Lung microvascular endothelial cell (primary cell): ENCODE data around the gene SCAMP5. TPM values are rescaled to one million over a fixed set of nuclear protein-coding genes. Genes with fewer than 3 reads are reported as not detected.

Experiments used
- DNase-seq, 2 donors: peaks; one replicate each; pipeline versions ENCODE4 v3.0.0 to v3.0.0-alpha.2; 2010; ENCODE audit warnings: low read depth in 2 of 2
- total RNA-seq: library from RNA; depleted of rRNA; stranded (reverse); fragments of >200 nt; gene quantifications from 2 replicates; pipeline ENCODE4 v1.2.1, GENCODE V29; 2014

SCAMP5 gene, protein sequence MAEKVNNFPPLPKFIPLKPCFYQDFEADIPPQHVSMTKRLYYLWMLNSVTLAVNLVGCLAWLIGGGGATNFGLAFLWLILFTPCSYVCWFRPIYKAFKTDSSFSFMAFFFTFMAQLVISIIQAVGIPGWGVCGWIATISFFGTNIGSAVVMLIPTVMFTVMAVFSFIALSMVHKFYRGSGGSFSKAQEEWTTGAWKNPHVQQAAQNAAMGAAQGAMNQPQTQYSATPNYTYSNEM
- 5.6 and 6.1 TPM in 2 replicates for total RNA-seq

DNA sequence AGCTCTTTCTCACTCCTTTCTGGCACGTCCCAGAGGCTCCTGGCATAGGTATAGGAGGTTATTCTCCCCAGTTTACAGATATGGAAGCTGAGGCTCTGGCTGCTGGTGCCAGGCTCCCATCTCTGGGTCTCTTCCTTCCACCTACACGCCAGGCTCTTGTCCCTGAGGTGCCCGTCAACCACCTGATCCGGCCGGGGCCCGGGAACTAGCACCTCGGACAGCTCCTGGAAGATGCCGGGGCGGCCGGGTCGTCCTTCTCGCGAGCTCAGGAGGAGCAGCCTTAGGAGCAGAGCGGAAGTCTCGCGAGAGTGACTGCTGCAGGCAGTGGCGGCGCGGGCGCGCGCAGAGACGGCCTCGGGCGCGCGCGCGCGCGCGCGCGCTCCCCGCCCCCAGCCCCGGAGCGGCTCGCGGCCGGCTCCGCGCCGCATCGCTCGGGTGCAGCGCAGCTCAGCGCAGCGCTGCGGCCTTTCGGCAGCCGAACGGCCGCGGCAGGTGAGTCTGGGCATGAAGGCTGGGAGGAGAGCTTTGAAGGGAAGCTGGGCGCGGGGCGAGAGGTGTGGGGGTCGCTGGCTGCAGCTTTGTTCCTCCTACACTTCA, at the start of gene SCAMP5:
Gene SCAMP5, plus strand, starts transcription at position 382 of the 597 bp plus-strand sequence. CDS start 16,277 bp downstream, outside the sequence.
- peak; percentile 92 to 95 for DNase-seq

DNA sequence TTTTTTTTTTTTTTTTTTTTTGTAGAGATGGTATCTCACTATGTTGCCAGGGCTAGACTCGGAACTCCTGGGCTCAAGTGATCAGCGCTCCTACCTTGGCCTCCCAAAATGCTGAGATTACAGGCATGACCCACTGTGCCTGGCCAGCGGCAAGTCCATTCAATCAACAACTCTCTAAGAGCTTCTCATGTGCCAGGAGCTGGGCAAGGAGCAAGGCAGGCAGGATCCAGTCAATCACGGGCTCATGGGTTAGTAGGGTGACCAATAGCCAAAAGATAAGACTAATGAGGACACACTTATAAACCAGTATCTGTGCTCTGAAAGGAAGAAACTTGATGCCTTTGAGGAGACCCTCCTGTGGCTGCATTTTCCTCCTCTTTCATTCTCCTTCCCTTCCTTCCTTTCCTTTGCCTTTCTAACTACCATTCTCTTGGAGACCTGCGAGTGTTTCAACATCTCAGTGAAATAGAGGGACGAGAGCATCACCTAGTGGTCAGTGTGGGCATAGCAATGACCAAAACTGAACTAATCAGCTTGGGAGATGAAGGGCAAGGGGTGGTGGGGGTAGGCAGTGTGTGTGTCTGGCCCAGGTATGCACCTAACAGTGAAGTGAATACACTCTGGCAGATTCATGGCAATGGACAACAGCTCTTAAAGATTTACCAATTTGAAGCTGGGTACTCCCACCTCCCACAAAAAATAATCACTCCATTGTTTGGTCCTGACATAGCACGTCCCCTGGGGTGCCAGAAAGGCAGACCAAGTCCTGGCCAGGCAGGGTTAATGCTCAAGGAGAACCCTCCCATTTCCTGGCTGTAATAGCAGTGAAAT, 45.1 kb upstream of the SCAMP5 start:
- peak; percentile 74 to 83 for DNase-seq

DNA sequence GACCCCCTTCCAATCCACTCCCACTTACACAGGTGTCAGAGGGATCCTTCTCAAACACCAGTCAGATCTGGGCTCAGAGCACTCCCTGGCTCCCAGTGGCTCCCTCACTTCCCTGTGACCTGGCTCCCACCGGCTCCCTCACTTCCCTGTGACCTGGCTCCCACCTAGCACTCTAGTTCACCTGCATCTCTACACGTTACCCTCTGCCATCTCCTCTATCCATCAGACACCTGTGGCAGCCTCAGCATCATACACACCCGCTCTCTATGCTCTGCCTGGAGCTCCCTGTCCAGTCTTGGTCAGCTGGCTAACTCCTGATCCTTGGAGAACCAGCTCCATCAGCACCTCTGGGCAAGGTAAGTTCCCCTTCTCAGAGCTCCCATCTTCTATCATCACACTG, 44.4 kb upstream of the SCAMP5 start:
- DNase-seq, result no peak

DNA sequence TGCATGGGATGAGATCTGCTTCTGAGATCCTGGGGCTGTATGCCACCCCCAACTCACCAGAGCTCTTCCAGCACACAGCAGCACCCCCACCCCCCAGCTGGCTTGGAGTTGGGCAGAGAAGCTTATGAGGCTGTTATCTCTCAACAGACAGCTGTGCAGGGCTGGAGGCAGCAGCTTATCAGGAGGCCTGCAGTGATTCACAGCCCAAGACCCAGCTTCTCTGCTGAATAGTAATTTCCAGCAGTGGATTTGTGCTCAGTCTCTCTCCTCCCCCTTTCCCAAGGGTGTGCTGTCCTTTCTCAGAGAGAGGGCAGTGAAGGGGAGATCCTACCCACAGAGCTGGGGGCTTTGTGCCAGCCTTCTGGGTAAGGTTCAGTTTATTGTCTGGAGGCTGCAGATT, 40.8 kb upstream of the SCAMP5 start:
- peak; percentile 30 to 43 for DNase-seq

DNA sequence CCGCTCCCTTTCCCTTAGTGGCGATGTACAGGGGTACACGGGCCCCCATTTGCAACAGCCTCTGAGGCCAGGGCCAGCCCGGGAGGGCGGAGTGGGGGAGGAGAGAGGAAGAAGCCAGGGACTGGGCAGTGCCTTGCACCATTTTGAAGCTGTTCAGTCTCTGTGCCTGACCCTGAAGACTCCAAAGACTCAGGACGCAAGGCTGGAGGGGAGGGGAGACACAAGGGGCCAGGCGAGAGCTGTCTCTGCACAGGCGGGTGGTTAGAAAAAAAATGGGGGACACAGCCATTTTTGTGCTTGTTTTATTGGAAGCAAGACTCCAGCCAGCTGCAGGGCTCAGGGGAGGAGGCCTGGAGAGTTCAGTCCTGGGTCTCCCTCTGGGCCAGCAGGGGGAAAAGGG, 40.3 kb upstream of the SCAMP5 start:
- DNase-seq, result no peak

DNA sequence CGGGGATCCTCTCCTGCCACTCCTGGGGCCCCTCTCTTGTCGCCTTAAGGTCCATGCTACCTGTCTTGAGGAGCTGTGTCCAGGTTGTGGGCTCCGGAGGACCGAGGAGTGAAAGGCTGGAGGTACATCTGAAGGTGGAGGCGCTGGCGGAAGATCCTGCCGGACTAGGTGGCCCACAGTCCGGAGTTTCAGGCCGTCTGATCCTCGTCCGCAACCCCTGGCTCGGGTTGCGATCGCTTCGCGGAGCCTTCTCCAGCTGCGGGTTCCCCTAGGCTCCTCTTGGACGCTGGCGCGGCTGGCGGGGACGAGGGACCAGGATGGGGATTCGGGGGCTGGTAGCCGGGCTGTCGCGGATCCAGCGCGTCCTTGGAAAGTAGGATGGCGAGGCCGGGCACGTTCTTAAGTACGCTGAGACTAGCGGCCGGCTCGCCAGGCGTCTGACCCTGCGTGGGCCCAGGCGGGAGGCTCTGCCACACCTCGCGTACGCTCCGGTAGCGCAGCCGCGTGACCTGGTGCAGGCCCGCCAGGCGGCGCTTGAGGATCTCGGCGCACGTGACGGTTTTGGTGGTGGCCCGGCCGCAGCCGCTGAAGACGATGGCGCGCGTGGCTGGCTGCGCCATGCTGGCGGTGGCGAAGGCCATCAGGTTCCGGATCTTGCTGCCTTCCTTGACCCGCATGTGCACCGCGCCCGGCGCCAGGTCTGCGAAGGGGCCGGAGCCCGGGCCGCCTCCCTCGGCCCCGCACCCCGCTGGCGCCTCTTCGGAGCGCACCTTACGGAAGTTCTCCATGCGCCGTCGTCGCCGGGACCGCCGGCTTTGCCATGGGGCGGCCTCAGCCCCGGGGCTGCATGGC, 39.3 kb upstream of the SCAMP5 start:
- DNase-seq, result peak; percentile 81 to 91

DNA sequence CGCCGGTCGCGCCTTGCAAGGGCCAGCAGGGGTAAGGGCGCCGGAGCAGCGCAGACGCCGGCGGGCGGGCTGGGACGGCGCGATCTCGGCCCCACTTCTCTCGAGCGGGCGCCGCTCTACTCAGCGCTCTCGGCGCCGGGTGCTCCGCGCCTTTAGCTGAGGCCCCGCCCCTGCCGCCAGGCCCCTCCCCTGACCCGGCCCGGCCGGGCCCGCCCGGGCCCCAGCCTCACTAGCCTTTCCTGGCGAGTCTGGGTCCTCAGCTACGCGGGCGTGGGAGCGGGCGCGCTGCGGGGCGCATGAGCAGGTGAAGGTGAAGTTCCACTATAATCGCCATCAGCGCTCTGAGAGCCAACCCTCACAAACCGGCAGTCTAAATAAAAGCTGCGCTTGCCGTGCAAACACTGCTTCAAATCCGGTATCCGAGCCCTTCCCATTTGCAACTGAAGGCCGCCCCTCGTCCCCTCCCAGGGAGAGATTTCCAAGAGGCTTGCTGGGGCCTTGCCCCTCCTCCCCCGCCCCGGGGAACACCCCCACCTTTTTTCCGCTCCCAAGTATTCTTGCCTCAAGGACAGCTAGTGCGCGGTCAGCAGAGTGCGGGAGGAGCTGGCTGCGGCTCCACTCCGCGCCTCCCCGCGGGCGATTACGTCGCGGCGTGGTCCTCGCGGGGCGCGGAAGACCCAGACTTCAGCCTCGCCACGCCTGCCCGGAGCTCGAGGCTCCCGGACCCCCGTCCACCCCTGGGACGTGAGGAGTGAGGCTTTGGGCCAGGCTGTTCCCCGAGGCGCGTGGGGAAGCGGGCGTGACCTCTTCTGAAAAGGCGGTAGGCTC, 38.5 kb upstream of the SCAMP5 start, which contains the start of gene RPP25:
Gene RPP25, minus strand, starts transcription at position 125 of the 828 bp plus-strand sequence. CDS start 189 bp downstream, outside the sequence.
- DNase-seq, result peak; percentile 75 to 82

DNA sequence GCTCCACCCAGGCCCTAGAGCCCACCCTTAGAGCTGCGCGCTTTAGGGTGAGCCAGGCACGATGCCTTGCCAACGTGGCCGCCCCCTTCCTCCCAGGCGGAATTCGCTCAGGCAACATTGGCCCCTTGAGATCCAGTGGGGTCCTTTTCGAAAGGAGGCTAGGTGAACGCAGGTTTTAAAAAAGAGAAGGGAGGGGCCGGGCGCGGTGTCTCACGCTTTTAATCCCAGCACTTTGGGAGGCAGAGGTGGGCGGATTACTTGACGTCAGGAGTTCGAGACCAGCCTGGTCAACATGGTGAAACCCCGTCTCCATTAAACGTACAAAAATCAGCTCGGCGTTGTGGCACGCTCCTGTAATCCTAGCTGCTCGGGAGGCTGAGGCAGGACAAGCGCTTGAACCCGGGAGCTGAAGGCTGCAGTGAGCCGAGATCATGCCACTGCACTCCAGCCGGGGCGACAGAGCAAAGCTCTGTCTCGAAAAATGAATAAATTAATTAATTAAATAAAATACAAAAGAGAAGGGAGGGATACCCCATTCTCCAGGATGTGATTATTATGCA, 37.8 kb upstream of the SCAMP5 start:
- peak in 1 of 2 donors; percentile 26 for DNase-seq

DNA sequence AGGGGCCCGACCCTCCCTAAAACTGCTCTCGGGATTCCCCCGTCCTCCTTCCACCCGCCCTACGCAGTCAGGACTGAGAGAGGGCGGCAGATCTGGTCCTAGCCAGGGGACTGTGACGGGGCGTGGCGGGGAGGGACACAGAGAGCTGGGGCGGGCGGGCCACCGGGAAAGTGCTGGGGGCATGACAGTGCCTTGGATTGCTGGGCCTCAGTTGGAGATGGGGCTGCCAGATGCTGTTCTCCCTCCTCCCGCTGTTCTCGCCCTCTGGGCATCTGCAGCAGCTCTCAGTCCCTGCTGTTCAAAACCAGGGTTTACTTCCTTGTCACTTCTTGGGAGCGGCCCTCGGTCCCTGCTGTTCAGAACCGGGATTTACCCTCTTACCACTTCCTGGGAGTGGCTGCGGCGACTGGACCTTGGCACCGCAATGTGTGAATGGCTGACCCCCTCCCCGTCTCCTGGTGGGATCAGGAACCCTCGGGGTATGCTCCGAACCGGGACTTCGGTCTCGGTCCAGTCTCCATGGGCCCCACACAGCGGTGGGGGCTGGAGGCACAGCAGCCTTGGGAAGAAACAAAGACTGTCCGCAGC, 36.9 kb upstream of the SCAMP5 start:
- DNase-seq, result peak; percentile 35 to 55

DNA sequence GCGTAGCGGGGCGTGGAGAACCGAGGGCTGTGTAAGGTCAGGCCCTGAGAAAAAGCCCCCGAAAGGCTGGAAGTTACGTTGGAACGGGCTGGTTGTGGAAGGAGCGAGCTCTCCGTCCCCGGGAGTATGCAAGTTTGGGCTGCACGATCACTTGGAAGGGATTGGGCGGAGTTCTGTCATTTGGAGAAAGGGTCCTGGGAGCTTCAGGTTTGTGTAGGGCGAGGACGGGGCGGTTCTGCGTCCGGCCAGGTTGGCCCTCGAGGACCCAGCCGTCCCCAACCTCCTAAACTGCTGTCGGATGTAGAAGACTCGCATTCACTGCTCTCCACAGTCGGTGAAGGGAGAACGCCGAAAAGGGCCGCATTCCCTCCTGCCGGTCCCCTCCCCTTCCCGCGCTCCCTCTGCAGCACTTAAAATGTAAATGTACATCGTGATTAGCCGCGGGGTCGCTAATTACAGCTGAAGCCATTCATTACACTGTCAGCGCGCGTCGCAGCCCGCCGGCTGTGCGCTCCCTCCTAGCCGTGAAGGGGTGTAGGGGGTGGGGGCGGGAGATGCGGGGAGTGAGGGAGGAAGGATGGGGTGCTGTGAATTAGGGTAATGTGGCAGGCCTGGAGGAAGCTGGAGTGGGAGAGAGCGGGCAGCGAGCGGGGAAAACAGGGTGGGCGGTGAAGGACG, 36.3 kb upstream of the SCAMP5 start:
- no peak for DNase-seq

DNA sequence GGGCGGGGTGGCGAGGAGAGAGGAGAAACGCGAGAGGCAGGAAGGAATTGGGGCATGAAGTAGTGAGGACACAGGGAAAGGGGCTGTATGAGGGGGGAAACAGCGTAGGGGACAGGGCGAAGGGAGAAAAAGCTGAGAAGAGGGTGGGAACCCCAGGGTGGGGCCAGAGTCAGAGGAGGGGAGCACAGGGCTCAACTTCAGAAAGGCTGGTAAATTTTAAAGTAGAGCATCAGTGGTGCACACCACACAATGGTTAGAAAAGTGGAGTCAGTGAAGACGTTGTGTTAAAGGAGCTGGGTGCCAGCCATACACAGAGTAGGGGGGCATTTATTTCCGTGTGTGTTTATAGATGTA, 35.8 kb upstream of the SCAMP5 start:
- DNase-seq, result no peak

DNA sequence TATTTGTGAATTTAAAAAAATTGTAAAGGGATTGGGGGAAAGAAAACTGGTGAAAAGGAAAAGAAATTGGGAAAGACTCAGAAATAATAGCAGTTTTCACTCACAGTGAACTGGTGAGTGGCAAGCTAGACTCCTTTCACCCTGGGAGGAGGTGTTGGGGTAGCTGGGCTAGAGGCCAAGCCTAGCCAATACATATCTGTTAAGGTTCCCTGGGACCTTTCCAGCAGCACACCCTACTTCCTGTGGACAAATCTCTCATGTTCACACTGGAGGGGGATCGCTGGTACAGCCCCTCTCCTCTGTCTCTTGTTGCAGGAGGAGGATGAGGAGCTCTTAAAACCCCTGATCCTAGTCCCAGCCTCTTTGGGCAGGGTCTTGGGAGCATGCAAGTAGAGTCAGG, 35.1 kb upstream of the SCAMP5 start:
- no peak for DNase-seq

DNA sequence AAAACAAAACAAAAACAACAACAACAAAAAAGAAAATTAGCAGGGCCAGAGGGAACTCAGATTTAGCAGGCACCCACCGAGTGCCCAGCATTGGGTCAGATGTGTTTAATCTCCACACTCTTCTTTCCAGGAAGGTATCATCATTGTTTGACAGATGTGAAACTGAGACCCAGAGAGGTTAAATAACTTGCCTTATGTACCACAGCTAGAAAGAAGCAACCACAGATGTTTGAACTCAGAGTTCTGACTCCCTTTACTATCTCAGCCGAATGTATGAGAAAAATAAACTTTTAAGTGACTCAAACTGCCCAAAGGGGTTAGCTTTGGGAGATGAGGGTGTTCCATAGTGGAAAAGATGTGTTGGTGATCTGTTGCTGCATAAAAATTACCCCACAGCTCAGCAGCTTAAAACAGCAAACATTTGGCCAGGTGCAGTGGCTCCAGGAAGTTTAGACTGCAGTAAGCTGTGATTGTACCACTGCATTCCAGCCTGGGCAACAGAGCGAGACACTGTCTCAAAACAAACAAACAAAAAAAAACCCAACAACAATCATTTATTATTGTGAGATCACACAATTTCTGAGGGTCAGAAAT, 34.3 kb upstream of the SCAMP5 start:
- DNase-seq, result peak; percentile 39 to 89

DNA sequence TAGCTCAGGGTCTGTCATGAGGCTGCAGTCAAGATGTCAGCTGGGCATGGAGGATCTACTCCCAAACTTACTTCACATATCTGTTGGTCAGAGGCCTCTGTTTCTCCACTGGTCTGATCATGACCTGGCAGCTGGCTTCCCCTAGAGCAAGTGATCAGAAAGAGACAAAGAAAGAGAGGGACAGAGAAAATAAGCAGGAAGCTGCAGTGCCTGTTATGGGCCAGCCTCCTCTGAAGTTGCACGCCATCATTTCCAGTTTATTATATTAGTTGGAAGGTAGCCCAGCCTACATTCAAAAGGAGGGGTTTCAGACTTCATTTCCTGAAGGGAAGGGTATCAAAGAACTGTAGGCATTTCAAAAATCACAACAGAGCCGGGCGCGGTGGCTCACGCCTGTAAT, 33.7 kb upstream of the SCAMP5 start:
- peak; percentile 67 to 91 for DNase-seq

DNA sequence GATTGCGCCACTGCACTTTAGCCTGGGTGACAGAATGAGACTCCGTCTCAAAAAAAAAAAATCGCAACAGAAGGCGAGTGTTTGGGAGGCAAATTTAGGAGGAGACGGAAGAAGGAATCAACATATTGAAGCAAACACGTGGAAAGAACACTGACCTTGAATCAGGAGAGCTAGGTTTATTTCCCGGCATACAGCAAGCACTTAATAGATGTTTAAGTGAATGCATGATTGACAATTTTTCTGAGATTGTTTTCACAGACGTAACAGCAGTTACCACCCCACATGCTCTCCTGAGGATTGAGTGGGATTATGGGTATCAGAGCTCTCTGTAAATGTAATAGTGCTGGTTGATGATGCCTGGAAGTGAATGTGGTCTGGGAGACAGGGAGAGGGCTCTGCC, 33.1 kb upstream of the SCAMP5 start:
- DNase-seq, result no peak

DNA sequence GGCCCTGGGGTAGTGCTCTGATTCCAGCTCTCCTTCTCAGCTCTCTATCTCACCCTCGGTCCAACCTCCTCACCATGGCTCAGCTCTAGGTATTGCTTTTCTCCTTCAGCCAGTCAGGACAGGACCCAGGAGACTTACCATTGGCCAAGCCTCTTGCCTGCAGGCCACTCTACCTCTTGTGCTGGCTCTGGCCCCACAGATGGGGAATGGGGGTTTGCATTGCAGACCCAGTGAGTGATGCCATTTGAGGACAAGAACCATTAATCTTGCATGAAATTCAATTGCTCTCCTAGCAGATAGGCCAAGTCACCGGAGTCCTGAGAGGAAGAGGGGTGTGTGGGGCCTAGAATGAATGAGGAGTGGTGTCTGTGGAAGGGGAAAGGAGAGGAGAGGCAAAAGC, 32.7 kb upstream of the SCAMP5 start:
- DNase-seq, result no peak

DNA sequence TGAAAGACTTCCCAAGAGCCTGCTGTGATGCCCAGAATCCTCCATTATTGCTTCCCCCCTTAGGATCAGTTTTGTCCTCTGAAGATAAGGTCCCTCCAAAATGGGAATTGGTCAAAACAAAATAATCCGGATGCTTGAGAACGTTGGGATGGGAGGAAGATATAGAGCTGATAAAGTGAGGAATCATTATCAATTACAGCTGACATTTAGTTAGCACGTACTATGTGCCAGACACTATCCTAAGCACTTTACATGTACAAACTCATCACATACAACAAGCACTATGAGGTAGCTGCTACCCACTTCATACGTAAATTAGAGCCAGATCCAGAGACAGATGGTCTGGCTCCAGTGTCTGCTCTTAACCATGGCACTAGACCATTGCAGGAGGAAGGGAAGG, 32.1 kb upstream of the SCAMP5 start:
- no peak for DNase-seq

DNA sequence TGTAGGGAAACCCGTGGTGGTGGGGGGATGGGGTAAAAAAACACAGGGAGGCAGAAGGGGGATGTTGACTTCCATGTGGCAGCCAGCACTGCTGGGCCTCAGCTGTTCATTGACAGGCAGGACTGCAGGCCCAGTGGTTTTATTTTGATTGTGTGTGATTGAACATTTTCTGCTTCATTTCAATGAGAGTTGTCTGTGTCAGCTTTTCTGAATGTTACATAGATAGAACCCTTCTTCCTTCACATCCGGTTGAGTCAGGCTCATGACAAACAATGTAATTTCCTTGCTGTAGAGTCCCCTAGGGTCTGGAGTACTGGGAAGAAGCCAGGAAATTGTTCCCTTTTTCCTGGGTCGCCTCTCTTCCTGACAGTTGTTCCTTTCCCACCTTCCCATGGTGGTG, 30.6 kb upstream of the SCAMP5 start:
- peak; percentile 83 to 93 for DNase-seq

DNA sequence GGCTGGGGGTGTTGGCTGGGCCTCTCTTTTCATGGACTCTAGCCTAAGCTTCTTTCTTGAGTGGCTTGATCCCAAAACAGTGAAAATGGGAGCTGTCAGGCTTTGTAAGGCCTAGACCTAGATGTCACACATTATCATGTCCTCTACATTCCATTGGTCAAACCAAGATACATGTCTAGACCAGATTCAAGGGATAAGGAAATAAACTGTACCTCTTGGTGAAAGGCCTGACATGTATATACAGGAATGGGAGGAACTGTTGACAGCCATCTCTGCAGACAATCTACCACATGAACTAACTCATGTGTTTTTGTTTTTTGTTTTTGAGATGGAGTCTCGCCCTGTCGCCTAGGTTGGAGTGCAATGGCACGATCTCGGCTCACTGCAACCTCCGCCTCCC, 27.7 kb upstream of the SCAMP5 start:
- DNase-seq, result no peak
